HG02610 (cell line): Measurements from ENCODE around the gene ARHGAP10.
A peak's percentile ranks its signal among the peaks of the same experiment; 100 is the strongest.
"Not testable (repeated sequence)": the region's sequence is repeated elsewhere in the genome, so short reads cannot be mapped to it uniquely, and the experiment has no call there.

Experiments
- ATAC-seq: cut with Tn5 transposase; IDR thresholded peaks from one replicate; pipeline ENCODE4 v1.9.1; 2021; ENCODE audit warnings: mild to moderate bottlenecking, moderate library complexity; ENCODE audit not compliant: unreplicated experiment

Gene ARHGAP10

DNA sequence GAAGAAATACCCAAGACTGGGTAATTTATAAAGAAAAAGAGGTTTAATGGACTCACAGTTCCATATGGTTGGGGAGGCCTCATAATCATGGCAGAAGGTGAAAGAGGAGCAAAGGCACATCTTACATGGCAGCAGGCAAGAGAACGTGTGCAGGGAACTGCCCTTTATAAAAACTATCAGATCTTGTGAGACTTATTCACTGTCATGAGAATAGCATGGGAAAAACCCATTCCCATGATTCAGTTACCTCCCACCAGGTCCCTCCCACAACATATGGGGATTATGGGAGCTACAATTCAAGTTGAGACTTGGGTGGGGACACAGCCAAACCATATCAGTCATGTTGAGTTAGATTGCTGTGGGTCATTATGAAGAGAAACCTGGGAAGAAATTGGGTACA, 153.3 kb downstream of the ARHGAP10 start:
- ATAC-seq = not testable (repeated sequence)

DNA sequence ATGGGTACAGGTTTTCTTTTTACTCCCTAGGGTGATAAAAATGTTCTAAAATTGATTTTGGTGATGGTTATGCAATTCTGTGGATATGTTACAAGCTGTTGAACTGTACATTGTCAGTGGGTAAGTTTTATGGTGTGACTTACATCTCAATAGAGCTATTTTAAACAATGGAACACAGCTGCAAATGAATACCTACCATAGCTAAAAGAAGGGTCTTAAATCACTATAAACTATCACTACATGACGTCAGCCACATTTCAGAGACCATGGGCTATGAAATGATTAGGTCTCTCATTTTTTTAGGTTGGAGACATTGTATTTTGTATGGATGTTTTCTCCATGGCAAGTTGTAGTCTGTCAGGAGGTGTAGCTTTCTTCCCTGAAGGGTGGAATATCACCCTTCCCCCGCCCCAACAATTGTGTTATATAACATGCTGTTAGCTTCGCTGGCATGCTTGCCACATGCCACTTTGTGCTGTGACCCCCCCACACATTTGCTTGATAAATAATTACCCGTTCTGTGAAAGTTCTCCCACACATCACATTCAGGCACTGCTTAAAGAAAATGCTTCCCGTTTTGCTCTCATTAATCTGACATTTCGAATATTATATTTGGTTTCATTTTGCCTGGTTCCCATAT, 159.7 kb downstream of the ARHGAP10 start:
- no peak for ATAC-seq

DNA sequence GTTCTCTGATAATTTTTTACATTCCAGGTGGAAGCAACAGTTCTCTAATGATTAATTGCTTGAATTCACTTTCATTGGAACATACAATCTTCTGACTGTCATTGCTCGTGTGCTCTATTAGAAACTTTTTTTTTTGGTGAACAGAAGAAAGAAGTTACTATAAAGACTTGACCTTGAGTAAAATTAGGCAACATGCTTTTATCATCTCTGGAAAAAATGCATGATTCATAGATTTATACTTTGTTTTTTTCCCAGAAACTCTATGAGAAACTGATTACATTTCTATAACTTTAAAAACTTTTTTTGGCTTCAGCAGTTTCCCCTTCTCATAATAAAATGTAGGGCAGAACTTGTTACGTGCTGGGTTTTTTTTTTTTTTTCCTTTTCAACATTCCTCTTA, 167.6 kb downstream of the ARHGAP10 start:
- no peak for ATAC-seq

DNA sequence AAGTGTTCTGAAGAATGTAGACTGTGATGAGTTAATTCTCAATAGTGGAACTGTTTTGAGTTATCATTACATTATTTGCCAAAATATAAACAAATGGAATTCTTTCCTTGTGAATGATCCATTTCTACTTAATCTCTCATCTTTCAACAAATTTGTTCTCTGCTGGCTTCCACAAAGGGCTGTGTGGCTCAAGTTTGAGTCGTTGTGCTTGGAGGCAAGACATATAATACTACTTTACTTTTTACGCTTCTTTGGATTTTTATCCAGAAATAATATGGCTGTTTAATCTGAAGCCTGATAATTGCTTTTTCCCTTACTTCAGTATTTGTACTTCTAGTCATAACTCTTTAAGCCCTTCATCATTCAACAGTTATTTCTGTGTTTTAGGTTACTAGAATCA, 169.5 kb downstream of the ARHGAP10 start:
- ATAC-seq = no peak

DNA sequence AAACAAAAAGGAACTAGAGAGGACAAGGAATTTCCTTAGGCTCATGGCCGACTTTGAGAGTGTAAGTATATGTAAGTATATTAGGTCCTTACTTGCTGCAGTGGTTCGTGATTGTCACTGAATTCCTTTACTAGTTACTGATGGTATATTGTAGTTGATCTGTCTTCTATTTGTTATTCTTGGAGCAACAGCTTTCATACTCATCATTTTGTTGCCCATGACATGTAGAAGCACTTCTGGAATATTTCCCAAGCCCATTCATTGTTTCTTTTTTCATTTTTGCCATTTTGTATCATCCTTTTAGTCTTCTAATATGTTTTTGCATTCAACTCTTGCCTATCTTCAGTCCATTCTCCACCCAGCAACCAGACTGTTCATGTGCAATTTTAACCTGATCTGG, 170.0 kb downstream of the ARHGAP10 start:
- no peak for ATAC-seq

DNA sequence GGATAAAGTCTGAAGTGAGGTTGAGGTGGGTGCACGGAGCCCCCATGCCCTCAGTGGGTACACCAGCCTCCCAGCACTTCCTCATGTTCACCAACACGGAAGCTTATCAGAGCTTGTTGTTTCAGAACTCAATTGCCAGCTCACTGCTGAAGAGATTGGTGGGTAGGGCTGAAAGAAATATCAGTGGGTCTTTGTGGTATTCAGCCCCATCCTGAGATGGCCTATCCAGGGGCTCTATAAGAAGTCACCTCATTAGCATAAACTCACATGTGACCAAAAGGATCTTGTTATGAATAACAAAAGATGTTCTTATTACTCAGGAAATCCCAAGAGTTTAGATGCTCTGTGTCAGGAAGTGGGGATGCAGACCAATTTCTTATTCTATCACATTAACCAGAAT, 177.3 kb downstream of the ARHGAP10 start:
- peak; percentile 77 for ATAC-seq

DNA sequence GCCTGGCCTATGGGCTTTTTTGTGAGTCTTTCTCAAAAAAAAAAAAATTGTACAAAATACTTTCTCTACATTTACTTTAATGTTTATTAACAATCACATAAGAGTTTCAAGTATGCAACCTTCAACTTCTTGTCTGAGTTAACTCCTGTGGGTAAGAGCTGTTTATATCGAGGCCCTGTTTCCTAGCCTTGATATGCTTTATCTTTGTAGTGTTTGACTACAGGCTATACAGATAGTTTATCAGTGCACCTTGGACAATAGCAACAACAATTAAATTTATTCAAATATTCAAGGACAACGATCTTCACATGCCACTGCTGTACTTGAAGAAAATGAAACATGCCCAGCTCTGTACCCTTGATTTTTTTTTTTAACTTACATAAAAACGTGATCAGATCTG, 178.4 kb downstream of the ARHGAP10 start:
- no peak for ATAC-seq

DNA sequence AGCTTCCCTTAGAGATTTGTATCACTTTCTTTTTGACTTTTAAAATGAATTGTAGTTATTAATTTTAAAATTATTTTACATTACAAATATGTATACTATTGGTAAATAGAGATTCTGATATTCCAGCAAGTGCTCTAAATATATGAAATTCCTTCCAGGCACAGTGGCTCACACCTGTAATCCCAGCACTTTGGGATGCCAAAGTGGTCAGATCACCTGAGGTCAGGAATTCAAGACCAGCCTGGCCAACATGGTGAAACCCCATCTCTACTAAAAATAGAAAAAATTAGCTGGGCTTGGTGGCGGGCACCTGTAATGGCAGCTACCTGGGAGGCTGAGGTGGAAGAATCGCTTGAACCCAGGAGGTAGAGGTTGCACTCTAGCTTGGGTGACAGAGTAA, 180.2 kb downstream of the ARHGAP10 start:
- ATAC-seq = not testable (repeated sequence)

DNA sequence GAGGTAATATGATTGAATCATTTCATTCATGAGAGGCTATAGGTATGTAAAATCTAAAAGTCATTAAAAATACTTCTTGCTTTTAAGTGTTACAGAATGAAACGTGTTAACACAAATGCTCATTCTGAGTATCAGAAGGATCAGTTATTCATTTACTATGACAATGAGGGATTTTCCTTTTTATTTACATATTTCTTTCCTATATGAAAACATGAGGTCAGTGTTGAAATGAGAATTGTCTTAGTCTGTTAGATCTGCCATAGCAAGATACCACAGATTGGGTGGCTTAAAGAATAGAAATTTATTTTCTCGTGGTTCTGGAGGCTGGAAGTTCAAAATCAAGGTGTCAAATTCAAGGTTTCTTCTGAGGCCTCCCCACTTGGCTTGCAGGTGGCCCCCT, 181.2 kb downstream of the ARHGAP10 start:
- ATAC-seq = no peak

DNA sequence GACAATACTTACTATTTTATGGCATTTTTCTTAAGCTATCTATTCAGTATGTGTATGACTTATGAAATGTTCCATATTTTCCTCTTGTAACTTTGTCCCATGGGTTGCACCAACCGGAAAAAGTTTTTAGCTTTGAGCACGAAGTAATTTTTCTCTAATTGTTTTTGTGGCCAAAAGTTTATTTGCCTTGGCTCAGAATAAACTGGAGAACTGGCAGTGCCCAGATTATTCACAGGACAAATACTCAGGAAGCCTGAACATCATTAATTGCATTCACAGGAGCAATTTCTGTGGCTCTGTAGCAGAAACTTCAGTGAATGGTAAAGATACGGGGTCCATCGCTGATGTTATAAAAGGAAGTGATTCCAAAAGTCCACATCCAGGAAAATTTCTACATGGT, 184.5 kb downstream of the ARHGAP10 start:
- no peak for ATAC-seq

DNA sequence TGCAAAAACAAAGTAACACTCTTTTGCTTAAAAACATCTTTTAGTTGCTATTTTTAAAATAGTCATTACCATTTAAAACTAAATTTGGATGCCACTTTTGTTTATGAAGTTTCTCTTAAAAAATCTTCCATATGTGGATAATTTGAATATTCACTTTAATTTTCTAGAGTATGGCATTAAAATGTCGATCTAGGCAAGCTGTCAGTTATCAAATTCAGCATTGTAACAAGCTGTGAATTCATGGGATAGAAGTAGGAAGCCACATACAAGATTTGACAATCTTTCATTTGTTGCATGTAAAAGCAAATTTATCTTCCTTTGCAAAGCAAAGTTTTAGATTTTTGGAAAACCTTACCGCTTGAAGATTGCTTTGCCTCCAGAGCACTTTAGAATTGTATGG, 191.5 kb downstream of the ARHGAP10 start:
- no peak for ATAC-seq

DNA sequence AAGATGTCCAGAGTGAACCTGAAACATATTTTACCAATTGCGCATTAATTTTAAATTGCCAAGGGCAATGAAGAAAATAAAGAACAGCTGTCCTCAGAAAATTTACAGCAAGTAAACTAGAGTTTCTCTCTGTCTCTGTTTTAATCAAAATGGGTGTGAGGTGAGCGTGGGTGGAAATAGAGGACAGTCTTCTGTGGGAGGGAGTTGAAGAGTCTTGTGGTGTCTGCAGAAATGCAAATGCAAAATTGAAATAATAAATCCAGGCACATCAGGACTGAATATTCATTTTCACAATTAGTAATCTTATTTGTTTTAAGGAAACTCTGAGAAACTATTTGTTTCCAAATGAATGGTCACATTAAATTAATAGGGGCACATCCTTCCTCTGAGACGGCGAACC, 192.0 kb downstream of the ARHGAP10 start:
- peak; percentile 46 for ATAC-seq

DNA sequence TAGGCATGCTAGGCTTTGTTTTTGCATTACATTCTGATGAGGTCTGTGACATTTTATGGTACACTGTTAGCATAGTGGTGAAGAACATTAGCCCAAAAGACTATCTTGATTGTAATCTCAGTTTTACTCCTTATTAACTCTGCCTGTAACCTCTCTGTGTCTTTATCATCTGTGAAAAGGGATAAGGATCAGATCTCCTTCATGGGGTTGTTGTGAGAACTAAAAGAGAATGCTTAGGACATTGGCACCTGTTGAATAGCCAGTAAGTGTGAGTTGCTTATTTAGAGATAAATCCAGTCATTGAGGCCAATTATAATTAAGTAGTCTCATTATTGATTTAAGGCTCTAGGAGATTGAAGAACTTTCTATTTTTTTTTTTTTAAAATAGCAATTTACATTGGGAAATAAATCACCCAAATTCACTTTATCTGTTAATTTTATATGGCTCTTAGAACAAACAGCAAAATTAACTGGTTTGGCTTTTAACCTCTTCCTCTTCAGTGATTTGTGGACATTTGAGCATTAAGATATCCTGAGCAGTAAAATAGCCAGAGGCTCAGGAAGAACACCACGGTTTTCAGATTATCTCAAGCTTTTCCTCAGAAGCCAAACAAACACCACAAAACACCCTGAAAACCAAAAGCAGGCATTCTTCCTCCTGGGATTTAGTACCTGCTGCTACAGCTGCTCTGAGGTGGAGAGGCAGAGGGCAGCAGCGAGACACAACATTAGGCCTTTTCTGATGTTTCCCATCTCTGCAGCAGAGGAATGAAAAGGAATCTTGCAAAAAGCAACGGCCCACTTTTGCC, 192.9 kb downstream of the ARHGAP10 start:
- no peak for ATAC-seq

DNA sequence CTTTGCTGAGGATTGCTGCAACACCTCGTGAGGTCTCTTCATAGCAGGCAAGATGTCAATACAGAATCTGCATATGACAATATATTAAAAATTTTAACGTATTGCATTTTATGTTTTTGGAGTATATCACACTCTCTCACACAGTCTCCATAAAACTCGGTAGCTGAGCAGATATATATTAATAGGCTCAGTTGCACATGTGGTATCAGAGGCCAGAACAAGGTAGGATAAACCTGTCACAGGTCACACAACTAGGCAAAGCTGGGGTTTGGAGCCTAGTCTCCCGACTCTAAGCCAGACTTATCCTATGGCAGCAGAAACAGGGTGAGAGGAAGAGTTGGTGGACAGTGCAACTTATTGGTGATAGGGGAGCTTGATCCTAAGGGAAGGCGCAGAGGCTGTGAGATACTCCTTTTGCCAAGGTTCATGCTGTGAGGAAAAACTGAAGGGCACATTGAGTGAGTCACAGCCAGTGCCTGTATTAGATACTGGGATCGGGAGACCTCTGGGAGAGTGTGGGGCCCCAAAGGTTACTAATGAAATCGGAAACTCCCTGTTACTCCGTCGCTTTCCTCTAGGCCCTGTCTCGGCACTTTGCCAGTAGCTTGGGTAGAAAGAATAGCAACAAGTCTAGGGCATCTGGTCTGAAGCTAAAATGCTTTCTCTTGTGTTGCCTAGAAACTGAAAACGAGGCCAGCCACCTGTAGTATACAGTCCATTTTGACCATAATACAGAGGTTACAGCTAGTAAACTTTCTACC, 195.7 kb downstream of the ARHGAP10 start:
- ATAC-seq = no peak

DNA sequence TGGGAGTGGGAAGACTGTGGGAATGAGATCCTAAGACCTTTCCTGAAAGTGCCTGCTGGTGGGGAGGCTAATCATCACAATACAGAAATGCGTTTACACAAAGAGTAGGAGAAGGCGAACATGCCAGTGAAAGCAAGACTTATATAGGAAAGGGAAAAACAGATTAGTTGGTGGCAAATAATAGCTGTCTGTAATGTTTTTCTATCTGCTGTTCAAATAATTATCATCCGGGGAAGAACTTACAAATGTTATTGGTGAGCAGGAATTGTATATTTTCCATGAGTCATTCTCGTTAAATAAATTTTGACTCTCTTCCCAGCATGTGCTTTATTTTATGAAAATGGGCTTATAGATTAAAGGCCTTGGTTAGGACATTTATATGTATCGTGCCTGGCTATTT, 196.5 kb downstream of the ARHGAP10 start:
- ATAC-seq = no peak

DNA sequence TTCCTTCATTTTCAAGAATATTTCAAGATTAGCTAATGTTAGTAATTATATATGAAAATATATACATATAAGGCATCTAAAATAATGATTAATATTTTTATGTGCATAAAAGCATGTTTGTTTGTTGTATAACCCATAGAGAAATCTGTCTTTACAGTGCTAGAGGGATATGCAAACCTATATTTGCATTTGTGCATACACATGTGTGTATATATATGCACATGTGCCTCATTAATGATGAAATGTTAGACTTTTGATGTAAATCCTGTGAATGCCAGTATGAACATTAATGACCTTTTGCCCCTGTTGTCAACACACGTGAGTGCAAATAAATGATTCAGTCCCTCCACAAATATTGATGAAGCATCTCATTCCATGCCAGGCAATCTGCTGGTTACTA, 197.9 kb downstream of the ARHGAP10 start:
- no peak for ATAC-seq

DNA sequence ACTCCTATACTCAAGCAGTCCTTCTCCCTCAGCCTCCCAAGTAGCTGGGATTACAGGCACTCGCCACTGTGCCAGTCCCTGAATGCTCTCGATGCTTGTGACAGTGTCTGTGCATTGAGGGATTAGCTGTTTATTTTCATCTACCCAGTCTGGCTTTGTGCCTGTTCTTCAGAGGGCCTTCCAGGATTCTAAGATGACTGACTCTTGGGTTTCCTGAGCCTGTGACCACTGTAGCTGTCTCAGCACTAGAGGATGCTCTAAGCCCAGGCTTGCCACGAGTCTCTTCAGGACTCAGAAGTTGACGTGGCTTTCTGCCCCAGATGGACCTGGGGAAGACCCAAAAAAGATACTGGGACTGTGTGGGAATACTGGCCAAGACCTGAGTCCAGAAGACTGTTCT, 201.4 kb downstream of the ARHGAP10 start:
- ATAC-seq = no peak

DNA sequence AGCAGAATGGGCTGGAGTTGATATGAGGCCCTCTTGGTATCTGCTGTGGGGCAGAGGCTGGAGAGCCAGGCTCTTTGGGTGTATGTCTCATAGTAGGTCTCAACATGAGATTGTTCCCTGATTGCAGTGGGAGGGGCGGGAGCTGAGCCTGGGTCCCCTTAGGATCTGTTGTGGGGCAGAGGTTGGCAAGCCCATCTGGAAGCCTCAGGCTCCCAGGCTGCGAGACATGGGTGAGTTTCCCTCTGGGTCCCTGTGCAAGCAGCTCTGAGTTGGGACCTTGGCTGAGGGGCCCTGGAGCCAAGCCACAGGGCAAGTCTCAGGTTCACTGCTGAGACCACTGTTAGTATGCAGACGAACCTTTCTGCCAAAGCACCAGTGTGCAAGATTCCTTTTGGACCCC, 201.9 kb downstream of the ARHGAP10 start:
- ATAC-seq = no peak

DNA sequence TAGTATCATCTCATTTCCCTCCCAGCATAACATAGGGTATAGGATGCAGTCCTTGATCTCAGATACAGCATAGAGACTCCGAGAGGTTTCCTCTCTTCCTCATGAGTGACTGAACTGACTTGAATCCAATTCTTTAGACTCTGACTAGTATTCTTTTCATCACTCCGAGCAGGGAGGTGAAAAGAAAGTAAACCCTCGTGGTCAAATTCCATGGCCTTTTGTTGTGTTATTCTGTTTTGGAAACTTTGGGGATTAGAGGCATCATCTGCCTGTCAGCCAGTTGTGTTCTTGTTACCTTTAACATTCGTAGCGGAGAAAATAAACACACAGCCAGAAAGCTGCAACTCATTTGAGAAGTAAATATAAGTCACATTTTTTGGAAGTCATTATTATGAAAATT, 206.6 kb downstream of the ARHGAP10 start:
- ATAC-seq = no peak

DNA sequence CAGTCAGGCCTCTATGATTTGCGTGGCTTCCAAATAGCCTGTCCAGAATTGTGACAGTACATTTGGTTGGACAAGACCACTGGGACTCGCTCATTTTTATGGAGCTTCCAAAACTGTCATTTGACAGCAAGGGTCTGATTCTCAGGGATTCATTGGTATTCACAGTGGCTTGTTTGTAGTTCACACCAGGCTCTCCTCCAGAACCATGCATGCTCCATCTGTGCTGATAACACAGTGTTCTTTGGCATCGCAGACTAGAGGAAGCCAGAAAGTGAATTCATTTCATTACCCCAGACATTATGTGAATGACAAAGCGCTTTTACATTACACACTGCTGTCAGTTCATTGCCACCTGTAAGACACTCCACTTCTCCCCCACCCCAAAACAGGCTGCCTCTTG, 208.3 kb downstream of the ARHGAP10 start:
- no peak for ATAC-seq

DNA sequence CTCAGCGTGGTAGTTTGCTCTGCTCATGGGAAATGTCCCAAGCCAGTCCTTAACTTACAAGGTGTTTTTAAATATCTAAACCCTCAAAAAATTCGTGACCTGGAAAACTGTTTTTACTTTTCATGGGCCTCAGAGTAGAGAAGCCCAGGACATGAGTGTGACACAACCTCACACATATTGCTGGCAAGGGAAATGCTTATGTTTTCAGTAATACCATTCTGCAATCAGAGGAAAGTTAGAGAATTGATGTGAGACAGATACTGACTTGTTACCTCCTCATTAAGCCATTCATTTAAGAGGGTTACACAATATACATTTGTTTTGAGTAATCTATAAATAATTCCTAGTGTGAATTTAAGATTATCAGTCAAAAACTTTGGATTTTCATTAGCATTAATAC, 209.5 kb downstream of the ARHGAP10 start:
- ATAC-seq = no peak

DNA sequence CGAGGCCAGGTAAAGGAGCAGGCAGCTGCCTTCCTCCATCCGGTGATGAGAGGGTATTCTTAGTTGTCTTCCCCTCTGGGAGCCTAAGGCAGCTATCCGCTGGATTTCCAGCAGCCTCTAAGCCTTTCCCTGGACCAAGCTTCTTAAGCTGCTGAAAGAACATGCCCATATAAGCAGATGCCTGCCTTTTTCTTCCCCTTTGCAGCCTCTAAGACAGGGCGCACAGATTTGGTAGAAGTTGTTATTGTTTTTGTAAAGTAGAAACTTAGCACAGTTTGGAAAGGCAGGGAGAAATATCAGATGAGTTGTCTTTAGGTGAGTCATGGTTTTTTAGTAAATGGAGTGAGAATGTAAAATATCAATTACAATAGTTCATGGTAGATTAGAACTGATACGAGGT, 210.8 kb downstream of the ARHGAP10 start:
- ATAC-seq = peak; percentile 40
